ENCODE measurements around the gene NCEH1. TPM values are rescaled to one million over a fixed set of nuclear protein-coding genes. Genes with fewer than 3 reads are reported as not detected.

NCEH1 gene
- total RNA-seq, 1 donor from 2014 or later, result 1.7 TPM

GRCh38 chr3:172581757-172582166 lies 129.1 kb downstream of the NCEH1 start:
- no peak for DNase-seq

GRCh38 chr3:172580680-172581401 lies 130.0 kb downstream of the NCEH1 start:
- no peak for DNase-seq

Small RNA genes lying within 50 kb of the gene (small RNA-seq; reads per million reads assigned to genes)
- not detected for gene RNU6-547P (ENCODE audit: low replicate concordance)

Other genes with a start within 250 kb of the NCEH1 start
- gene TNFSF10, start 187.6 kb downstream of the NCEH1 start, total RNA-seq, result 19.8 TPM
- 27.8 TPM for gene ECT2, start 39.7 kb upstream of the NCEH1 start, total RNA-seq

All from skin of body (tissue), 3 donors.